ENCODE measurements around the gene NACA.
"Not testable (repeated sequence)": the region's sequence is repeated elsewhere in the genome, so short reads cannot be mapped to it uniquely, and the experiment has no call there.

Gene NACA

GRCh38 chr12:56724972-56725722 lies at the start of gene NACA:
Gene NACA (minus strand): TSS chr12:56725299. CDS start chr12:56724521, 778 bp downstream.
- peak; percentile 99 for DNase-seq (ENCODE audit: low spot score)

- no peak for DNase-seq (ENCODE audit: low spot score)
Observed at GRCh38 chr12:56773113-56773512, 48.0 kb upstream of the NACA start.

DNA sequence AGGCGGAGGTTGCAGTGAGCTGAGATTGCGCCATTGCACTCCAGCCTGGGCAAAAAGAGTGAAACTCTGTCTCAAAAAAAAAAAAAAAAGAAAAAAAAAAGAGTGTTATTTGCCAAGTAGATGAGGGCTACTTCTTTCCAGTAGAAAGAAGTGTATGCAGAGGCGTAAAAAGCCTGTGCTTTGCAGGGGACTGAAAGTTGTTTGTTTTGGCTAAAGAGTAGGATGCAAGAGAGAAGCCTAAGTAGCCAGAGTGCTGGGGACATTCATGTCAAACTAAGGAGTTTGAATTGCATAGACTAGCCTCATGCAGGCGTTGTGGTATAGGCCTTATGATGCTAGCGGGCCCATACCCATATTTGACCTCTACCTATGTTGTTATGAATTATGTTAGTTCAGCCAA lies 47.5 kb upstream of the NACA start:
- no peak for DNase-seq (ENCODE audit: low spot score)

DNA sequence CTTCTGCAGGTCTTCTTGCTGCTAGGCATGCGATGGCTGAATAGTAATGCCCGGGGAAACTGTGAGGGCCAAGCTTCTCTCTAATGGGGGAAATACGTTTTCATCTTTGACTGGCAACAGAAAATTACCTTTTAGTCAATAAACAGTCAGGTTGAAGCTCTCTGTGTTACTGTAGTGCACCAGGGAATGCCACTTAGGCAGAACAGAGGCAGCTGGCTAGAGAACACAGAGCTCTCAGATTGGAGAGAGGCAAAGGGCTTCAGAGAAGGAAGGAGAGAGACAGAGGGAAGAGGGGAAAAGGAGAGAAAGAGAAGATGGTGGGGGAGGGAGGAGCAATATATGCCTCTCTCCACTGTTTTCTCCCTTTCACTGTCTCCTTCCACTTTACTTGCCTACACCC lies 44.8 kb upstream of the NACA start:
- DNase-seq (ENCODE audit: low spot score) = no peak

- no peak for DNase-seq (ENCODE audit: low spot score)
Observed at GRCh38 chr12:56768424-56768823, 43.3 kb upstream of the NACA start.

DNA sequence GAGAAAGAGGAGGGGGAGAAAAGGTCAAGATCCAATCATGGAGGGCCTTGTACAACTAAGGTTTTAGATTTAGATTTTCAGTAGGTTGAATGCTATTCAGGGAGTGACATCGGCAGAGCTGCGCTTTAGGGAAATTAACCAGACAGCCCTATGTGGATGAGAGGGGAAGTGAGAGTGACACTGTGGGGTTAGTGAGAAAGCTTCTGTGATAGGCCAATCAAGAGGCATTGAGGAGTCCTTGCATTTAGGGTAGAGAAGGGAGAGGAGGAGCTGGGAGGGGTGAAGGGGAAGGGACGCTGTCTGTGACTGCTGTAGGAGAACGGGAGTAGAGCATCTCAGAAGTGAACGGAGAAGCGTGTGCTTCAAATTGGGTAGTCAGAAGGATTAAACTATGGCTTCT lies 41.4 kb upstream of the NACA start:
- DNase-seq (ENCODE audit: low spot score) = peak; percentile 81

GRCh38 chr12:56763753-56764657 lies 38.9 kb upstream of the NACA start:
- DNase-seq (ENCODE audit: low spot score) = no peak

- DNase-seq (ENCODE audit: low spot score) = no peak
Observed at GRCh38 chr12:56761812-56762211, 36.7 kb upstream of the NACA start.

GRCh38 chr12:56760460-56760859 lies 35.4 kb upstream of the NACA start:
- no peak for DNase-seq (ENCODE audit: low spot score)

DNA sequence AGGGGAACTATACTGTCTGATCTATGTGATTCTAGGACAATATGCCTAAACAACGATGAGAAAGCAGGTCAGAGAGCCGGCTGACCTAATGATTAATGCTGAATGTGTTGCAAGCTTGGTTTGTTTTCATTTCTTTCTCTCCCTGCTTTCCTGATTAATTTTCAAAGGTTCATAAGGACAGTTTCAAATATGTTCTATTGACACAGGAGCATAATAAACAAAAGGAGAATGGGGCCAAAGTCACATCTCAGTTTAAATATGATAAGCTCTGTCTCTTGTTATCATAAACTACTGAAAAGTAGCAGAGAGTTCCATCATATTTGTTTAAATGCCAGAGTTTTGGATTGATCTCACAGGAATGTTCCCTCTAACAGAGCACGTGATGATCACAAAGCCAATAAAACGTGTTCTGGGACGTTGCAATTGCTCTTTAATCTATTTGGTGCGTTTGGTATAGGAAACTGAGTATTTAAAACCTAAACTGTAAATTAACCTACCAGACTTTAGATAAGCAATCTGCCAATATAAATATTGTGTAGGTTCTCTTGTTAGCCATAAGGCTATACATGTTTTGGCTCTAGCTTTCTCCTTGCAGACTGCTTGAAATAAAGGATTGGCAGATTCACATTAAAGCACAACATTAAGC lies 34.3 kb upstream of the NACA start:
- no peak for DNase-seq (ENCODE audit: low spot score)

DNA sequence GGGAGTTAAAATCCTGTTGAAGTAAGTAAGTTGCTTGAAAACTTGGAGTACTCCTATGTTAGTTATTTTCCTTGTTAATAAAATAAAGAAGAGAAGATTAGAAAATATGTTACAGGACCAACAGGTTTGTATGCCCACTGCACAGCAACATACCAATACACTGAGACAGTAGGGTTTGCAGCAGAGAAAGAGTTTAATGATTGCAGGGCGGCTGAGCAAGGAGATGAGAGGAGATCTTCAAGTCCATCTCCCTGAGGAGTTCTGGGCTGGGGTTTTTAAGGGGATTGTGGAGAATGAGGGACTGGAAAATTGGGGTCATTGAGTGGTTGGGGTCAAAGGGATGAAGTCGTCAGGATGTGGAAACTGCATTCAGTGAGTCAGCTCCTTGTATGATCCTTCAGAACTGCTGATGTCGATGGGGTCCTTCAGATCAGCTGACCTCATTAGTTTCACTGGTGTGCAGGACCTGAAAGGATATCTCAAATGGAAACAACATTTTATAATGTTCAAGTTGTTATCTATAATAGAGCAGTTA lies 33.7 kb upstream of the NACA start:
- DNase-seq (ENCODE audit: low spot score) = no peak

DNA sequence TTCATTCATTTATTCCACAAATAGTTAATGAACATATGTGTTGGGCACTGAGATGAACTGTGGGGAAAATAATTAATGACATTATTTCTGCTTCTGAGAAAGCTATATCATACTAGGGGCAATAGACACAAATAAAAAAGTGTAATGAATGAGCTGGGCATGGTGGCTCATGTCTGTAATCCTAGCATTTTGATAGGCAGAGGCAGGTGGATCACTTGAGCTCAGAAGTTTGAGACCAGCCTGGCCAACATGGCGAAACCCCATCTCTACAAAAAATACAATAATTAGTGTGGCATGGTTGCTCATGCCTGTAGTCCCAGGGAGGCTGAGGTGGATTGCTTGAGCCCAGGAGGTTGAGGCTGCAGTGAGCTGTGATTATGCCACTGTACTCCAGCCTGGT lies 32.9 kb upstream of the NACA start:
- not testable (repeated sequence) for DNase-seq (ENCODE audit: low spot score)

GRCh38 chr12:56753566-56753965 lies 28.5 kb upstream of the NACA start:
- no peak for DNase-seq (ENCODE audit: low spot score)

GRCh38 chr12:56751712-56752598 lies 26.9 kb upstream of the NACA start, which contains the start of gene PRIM1:
Gene PRIM1 (minus strand): TSS chr12:56752323. CDS start chr12:56752298, 25 bp downstream.
- peak; percentile 67 for DNase-seq (ENCODE audit: low spot score)

DNA sequence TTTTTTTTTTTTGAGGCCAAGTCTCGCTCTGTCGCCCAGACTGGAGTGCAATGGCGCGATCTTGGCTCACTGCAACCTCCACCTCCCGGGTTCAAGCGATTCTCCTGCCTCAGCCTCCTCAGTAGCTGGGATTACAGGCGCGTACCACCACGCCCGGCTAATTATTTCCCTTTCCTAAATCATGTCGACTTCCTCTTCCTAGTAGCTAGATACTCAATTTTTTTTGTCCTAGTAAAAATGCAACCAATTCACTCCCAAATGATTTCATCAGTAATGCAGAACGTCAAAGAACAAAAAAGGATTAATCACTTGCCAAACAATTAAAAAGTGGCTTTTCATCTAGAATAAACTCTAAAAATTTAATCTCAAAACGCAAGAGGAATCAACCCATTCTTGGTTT lies 25.5 kb upstream of the NACA start:
- not testable (repeated sequence) for DNase-seq (ENCODE audit: low spot score)

GRCh38 chr12:56749853-56750252 lies 24.8 kb upstream of the NACA start:
- no peak for DNase-seq (ENCODE audit: low spot score)

- DNase-seq (ENCODE audit: low spot score) = peak; percentile 44
Observed at GRCh38 chr12:56749359-56749758, 24.3 kb upstream of the NACA start.

DNA sequence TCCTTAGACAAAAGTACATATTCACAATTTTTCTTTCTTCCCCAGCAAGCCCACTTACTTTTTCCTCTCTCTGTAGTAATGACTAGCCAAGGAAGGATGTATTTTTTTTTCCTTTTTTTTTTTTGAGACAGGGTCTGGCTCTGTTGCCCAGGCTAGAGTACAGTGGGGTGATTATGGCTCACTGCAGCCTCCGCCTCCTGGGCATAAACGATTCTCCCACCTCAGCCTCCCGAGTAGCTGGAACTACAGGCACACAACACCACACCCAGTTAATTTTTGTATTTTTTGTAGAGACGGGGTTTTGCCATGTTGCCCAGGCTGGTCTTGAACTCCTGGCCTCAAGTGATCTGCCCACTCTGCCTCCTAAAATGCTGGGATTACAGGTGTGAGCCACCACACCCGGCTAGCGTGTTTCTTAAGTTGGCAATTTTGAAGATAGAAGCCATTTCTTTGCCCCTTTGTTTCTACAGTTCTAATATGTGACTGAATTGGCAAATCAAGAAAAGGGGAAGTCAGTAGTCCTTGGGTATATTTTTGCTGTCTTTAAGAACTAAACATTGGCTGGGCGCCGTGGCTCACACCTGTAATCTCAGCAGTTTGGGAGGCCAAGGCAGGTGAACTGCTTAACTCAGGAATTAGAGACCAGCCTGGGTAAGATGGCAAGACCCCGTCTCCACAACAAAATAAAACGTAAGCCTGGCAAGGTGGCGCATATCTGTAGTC lies 3.2 kb upstream of the NACA start:
- DNase-seq (ENCODE audit: low spot score) = no peak

DNA sequence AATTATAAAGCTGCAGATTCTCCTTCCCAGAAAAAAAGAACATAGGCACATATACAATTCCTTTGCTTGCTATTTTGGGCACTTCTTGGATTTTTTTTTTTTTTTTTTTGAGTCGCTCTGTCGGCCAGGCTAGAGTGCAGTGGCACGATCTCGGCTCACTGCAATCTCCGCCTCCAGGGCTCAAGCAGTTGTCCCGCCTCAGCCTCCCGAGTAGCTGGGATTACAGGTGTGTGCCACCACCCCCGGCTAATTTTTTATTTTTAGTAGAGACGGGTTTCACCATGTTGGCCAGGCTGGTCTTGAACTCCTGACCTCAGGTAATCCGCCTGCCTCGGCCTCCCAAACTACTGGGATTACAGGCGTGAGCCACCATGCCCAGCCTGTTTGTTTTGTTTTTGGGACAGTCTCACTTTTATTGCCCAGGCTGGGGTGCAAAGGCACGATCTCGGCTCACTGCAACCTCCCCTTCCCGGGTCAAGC lies 1.1 kb upstream of the NACA start:
- DNase-seq (ENCODE audit: low spot score) = not testable (repeated sequence)

- DNase-seq (ENCODE audit: low spot score) = no peak
Observed at GRCh38 chr12:56725723-56726102, 614 bp upstream of the NACA start.

DNA sequence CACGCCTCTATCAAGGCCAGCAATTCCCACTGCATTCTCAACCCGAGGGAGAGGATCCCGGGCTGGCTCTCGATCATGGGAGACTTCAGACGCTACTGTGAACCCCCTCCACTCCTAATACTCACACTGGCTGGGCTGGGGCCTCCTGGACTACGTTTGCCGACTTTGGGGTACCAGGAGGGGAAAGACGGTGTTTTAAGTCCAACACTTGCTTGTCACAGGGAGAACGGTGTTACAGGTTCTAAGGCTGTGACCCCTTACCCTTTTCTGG lies 463 bp downstream of the NACA start:
- DNase-seq (ENCODE audit: low spot score) = no peak

All from pons (tissue), 1 donor.